Spleen (tissue), 7 donors: ENCODE measurements around the gene HOXC10.

Experiments used
- POLR2A ChIP-seq, 3 donors: fragments of 450-650 bp; IDR thresholded peaks; one replicate each; pipeline ENCODE4 v1.5.1; 2017; ENCODE audit warnings: antibody characterized with exemption in 3 of 3, mild to moderate bottlenecking in 1 of 3
- POLR2AphosphoS5 ChIP-seq, 3 donors: sonication (generic); formaldehyde crosslinking; IDR thresholded peaks; one replicate each; pipeline ENCODE4 v1.5.1; 2017; ENCODE audit warnings: antibody characterized with exemption in 3 of 3
- TF ChIP-seq, protein P1 (sequence below), 11 experiments: fragments of 200-600 bp in 7 of 11; fragments of 450-650 bp in 4 of 11; sonication (generic) in 4 of 11; IDR thresholded peaks in 8 of 11; conservative IDR thresholded peaks in 3 of 11; 1 replicate in 7 of 11; 2 replicates in 4 of 11; pipeline versions ENCODE4 v1.4.0 to v1.8.0; 2016 to 2021; ENCODE audit warnings: antibody characterized with exemption in 11 of 11, inconsistent platforms in 4 of 11, mild to moderate bottlenecking in 1 of 11
- donor health status: DM: no; HTN: no; CAD: no; lungs with moderate emphysema.
- donor health status: DM: no; HTN: no; CAD: no.
- donor health status: DM: no; HTN: no; CAD: no.

DNA sequence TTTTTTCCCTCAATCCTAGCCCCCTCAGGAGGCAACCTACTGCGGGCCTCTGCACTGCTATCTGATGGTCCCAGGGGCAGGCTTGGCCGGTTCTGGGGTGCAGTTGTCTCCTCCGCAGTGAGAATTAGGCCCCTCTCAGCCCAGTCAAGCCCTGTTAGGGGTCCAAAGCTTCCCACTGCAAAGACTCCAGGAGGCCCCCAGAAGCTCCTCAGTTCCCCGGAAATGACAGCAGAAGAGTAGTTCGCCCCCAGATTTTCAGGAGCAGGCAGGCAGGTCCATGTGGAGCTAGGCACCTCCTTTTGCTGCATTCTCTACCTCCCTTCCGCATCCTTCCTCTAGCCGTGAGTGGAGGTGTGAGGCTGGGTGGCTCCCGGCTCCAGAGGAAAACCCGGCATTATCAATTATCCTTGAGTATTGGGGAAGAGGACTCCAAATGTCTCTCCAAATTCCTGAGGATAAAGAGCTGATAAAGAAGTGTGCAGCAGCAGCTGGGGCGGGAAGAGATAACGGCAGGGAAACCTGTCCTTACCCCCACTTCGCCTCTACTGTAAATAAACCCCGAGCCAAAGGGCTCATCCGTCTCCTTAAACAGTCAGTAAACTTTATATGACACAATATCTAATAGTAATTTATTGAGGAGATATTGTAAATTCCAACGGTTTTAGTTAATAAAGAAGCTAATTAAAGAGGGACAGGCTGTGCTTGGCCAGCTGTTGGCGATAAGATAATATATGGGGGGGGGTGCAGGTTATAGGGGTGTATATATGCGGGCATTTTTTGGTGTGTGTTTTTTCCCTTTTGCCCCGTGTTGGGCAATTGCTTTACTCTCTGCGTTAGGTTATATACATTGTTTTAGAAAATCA, 30.9 kb upstream of the HOXC10 start:
- TF ChIP-seq, protein P1, sequence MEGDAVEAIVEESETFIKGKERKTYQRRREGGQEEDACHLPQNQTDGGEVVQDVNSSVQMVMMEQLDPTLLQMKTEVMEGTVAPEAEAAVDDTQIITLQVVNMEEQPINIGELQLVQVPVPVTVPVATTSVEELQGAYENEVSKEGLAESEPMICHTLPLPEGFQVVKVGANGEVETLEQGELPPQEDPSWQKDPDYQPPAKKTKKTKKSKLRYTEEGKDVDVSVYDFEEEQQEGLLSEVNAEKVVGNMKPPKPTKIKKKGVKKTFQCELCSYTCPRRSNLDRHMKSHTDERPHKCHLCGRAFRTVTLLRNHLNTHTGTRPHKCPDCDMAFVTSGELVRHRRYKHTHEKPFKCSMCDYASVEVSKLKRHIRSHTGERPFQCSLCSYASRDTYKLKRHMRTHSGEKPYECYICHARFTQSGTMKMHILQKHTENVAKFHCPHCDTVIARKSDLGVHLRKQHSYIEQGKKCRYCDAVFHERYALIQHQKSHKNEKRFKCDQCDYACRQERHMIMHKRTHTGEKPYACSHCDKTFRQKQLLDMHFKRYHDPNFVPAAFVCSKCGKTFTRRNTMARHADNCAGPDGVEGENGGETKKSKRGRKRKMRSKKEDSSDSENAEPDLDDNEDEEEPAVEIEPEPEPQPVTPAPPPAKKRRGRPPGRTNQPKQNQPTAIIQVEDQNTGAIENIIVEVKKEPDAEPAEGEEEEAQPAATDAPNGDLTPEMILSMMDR (IDR thresholded peaks at IDR 0.05 in 8 of 11, conservative IDR thresholded peaks at IDR 0.05 in 3 of 11) = no peak
- TF ChIP-seq POLR2AphosphoS5 (IDR thresholded peaks at IDR 0.05) (no peak), POLR2A (IDR thresholded peaks at IDR 0.05) (no peak)
